Astrocyte (in vitro differentiated cells and primary cell): ENCODE results near the gene LRRC4C. TPM values are rescaled to one million over a fixed set of nuclear protein-coding genes. Genes with fewer than 3 reads are reported as not detected.

ENCODE experiments used
- DNase-seq: peaks from one replicate; pipeline ENCODE4 v3.0.0-alpha.2; 2010; ENCODE audit warnings: low read depth
- FAIRE-seq: peaks from 2 replicates; lab custom pipeline; 2011; peaks lifted over from hg19 to GRCh38; lab: Jason Lieb, UNC
- H2AFZ ChIP-seq: 2 replicates; pipeline ENCODE4 v1.6.0; 2012; ENCODE audit warnings: low read depth, low read length, inconsistent platforms
- H3K27ac ChIP-seq: 2 replicates; pipeline ENCODE4 v1.5.1; 2011; ENCODE audit warnings: low read depth, low read length, inconsistent platforms
- H3K27me3 ChIP-seq: 2 replicates; pipeline ENCODE4 v1.6.0; 2011; ENCODE audit warnings: low read length, inconsistent platforms; ENCODE audit not compliant: insufficient read depth
- H3K36me3 ChIP-seq: 2 replicates; pipeline ENCODE4 v1.5.1; 2011; ENCODE audit warnings: low read length, inconsistent platforms; ENCODE audit not compliant: insufficient read depth
- H3K4me1 ChIP-seq: 2 replicates; pipeline ENCODE4 v1.5.1; 2011; ENCODE audit warnings: low read length, inconsistent platforms; ENCODE audit not compliant: insufficient read depth
- H3K4me2 ChIP-seq: 2 replicates; pipeline ENCODE4 v1.6.0; 2012; ENCODE audit warnings: low read length, inconsistent platforms
- H3K4me3 ChIP-seq: 2 replicates; pipeline ENCODE4 v1.5.1; 2011; ENCODE audit warnings: low read depth, mild to moderate bottlenecking, low read length, inconsistent platforms; ENCODE audit not compliant: insufficient read depth
- H3K79me2 ChIP-seq: 2 replicates; pipeline ENCODE4 v1.6.0; 2012; ENCODE audit warnings: mild to moderate bottlenecking, low read length, inconsistent platforms; ENCODE audit not compliant: insufficient read depth
- H3K9ac ChIP-seq: 2 replicates; pipeline ENCODE4 v1.6.0; 2012; ENCODE audit warnings: mild to moderate bottlenecking, low read length, inconsistent platforms
- H3K9me3 ChIP-seq: 2 replicates; pipeline ENCODE4 v1.5.1; 2012; ENCODE audit warnings: low read depth, mild to moderate bottlenecking, low read length, inconsistent platforms; ENCODE audit not compliant: insufficient read depth
- H4K20me1 ChIP-seq: 2 replicates; pipeline ENCODE4 v1.6.0; 2012; ENCODE audit warnings: low read length, inconsistent platforms; ENCODE audit not compliant: insufficient read depth
- H3K27ac Mint-ChIP-seq: one replicate; pipeline ENCODE4 v1.8.0; 2021; ENCODE audit warnings: mild to moderate bottlenecking, mixed read lengths; ENCODE audit not compliant: unreplicated experiment
- H3K27me3 Mint-ChIP-seq: one replicate; pipeline ENCODE4 v1.8.0; 2021; ENCODE audit warnings: low read depth, mixed read lengths; ENCODE audit not compliant: unreplicated experiment
- H3K36me3 Mint-ChIP-seq: one replicate; pipeline ENCODE4 v1.8.0; 2021; ENCODE audit warnings: low read depth, mixed read lengths; ENCODE audit not compliant: unreplicated experiment
- H3K4me1 Mint-ChIP-seq: one replicate; pipeline ENCODE4 v1.8.0; 2021; ENCODE audit warnings: low read depth, mixed read lengths; ENCODE audit not compliant: unreplicated experiment
- H3K4me3 Mint-ChIP-seq: one replicate; pipeline ENCODE4 v1.8.0; 2021; ENCODE audit warnings: mild to moderate bottlenecking, moderate library complexity, mixed read lengths; ENCODE audit not compliant: unreplicated experiment
- H3K9me3 Mint-ChIP-seq: one replicate; pipeline ENCODE4 v1.8.0; 2021; ENCODE audit warnings: mild to moderate bottlenecking, mixed read lengths; ENCODE audit not compliant: unreplicated experiment
- EZH2 ChIP-seq: IDR thresholded peaks from 2 replicates; pipeline ENCODE4 v1.6.1; 2012; ENCODE audit warnings: mild to moderate bottlenecking, low read length, inconsistent platforms; ENCODE audit not compliant: insufficient read depth
- total RNA-seq: library from RNA; stranded (reverse); gene quantifications from 2 replicates; pipeline ENCODE4 v1.2.1, GENCODE V29; 2021
- TF ChIP-seq, protein P1 (sequence below): IDR thresholded peaks from 2 replicates; pipeline ENCODE4 v1.5.1; 2011; ENCODE audit warnings: low read depth, mild to moderate bottlenecking, inconsistent platforms, low read length, moderate library complexity; ENCODE audit not compliant: insufficient read depth

LRRC4C gene
- total RNA-seq, 1 donor from 2014 or later, result 9.0 TPM

GRCh38 chr11:40292721-40293508, 1166.5 kb downstream of the LRRC4C start:
- H3K27me3 Mint-ChIP-seq, result no peaks in the 10 kb centered on the region

GRCh38 chr11:40291741-40292140, 1167.7 kb downstream of the LRRC4C start:
- peaks cover 3% of the 10 kb centered on the region for H3K79me2 ChIP-seq
- no peaks in the 10 kb centered on the region for H3K9me3 ChIP-seq
- H3K9me3 Mint-ChIP-seq, result no peaks in the 10 kb centered on the region
- H3K4me3 ChIP-seq, result peak overlapping the region; percentile 62
- FAIRE-seq (no peak), DNase-seq (no peak)
- peak overlapping the region; percentile 93 for H3K4me3 Mint-ChIP-seq
- no peak overlapping the region for H3K27ac ChIP-seq
- no peak overlapping the region for H3K27ac Mint-ChIP-seq
- peaks cover 20% of the 10 kb centered on the region for H3K4me1 ChIP-seq
- TF ChIP-seq, protein P1, sequence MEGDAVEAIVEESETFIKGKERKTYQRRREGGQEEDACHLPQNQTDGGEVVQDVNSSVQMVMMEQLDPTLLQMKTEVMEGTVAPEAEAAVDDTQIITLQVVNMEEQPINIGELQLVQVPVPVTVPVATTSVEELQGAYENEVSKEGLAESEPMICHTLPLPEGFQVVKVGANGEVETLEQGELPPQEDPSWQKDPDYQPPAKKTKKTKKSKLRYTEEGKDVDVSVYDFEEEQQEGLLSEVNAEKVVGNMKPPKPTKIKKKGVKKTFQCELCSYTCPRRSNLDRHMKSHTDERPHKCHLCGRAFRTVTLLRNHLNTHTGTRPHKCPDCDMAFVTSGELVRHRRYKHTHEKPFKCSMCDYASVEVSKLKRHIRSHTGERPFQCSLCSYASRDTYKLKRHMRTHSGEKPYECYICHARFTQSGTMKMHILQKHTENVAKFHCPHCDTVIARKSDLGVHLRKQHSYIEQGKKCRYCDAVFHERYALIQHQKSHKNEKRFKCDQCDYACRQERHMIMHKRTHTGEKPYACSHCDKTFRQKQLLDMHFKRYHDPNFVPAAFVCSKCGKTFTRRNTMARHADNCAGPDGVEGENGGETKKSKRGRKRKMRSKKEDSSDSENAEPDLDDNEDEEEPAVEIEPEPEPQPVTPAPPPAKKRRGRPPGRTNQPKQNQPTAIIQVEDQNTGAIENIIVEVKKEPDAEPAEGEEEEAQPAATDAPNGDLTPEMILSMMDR, result no peak
- no peak for TF ChIP-seq EZH2
- peaks cover 20% of the 10 kb centered on the region for H3K4me1 Mint-ChIP-seq
- no peaks in the 10 kb centered on the region for H3K27me3 ChIP-seq
- peak overlapping the region; percentile 48 for H3K9ac ChIP-seq
- no peaks in the 10 kb centered on the region for H3K36me3 Mint-ChIP-seq
- H2AFZ ChIP-seq, result no peak overlapping the region
- no peaks in the 10 kb centered on the region for H3K36me3 ChIP-seq
- peak overlapping the region; percentile 94 for H3K4me2 ChIP-seq
- no peaks in the 10 kb centered on the region for H3K27me3 Mint-ChIP-seq
- no peaks in the 10 kb centered on the region for H4K20me1 ChIP-seq

More at GRCh38 chr11:40292721-40293508, 1166.5 kb downstream of the LRRC4C start:
- Mint-ChIP-seq H3K4me1 (peaks cover 20% of the 10 kb centered on the region), H3K4me3 (peak overlapping the region; percentile 96), H3K9me3 (no peaks in the 10 kb centered on the region), H3K36me3 (no peaks in the 10 kb centered on the region), H3K27ac (peak overlapping the region; percentile 43)
- H3K4me2 ChIP-seq, result peak overlapping the region; percentile 94
- DNase-seq, result no peak
- H3K36me3 ChIP-seq, result no peaks in the 10 kb centered on the region
- H3K79me2 ChIP-seq, result peaks cover 3% of the 10 kb centered on the region
- H3K9me3 ChIP-seq, result no peaks in the 10 kb centered on the region
- no peaks in the 10 kb centered on the region for H4K20me1 ChIP-seq
- TF ChIP-seq, protein P1, result no peak
- TF ChIP-seq EZH2, result no peak
- peak overlapping the region; percentile 94 for H2AFZ ChIP-seq
- H3K27ac ChIP-seq, result peak overlapping the region; percentile 78
- H3K9ac ChIP-seq, result peak overlapping the region; percentile 87
- FAIRE-seq, result no peak
- H3K4me3 ChIP-seq, result peak overlapping the region; percentile 88
- H3K4me1 ChIP-seq, result peaks cover 20% of the 10 kb centered on the region
- H3K27me3 ChIP-seq, result no peaks in the 10 kb centered on the region

DNA sequence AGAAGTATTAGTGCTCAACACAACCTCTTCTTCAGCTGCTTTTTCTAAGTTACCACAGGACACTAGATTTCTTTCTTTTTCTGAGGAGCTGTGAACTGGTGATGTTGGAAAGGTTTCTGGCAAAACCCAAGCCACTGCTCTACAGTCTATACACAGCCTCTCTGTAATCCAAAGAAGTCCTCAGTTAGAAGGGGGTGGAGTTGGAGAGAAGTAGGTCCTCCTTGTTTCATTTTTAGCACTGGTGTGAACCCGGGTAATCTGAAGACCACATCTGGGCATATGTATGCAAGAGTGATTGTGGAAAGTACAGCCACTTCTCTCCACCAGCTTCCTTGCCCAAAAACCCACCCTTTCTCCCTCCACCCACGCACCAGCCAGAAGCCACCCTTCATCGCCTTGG, 1168.1 kb downstream of the LRRC4C start:
- Mint-ChIP-seq H3K27me3 (no peaks in the 10 kb centered on the region), H3K36me3 (no peaks in the 10 kb centered on the region), H3K4me1 (peaks cover 20% of the 10 kb centered on the region), H3K4me3 (peak overlapping the region; percentile 93), H3K9me3 (no peaks in the 10 kb centered on the region), H3K27ac (no peak overlapping the region)
- DNase-seq (no peak), FAIRE-seq (no peak)
- H3K9me3 ChIP-seq, result no peaks in the 10 kb centered on the region
- no peaks in the 10 kb centered on the region for H3K36me3 ChIP-seq
- no peak overlapping the region for H2AFZ ChIP-seq
- no peak overlapping the region for H3K27ac ChIP-seq
- H3K4me1 ChIP-seq, result peaks cover 20% of the 10 kb centered on the region
- H3K27me3 ChIP-seq, result no peaks in the 10 kb centered on the region
- peak overlapping the region; percentile 62 for H3K4me3 ChIP-seq
- peak overlapping the region; percentile 48 for H3K9ac ChIP-seq
- peak overlapping the region; percentile 94 for H3K4me2 ChIP-seq
- TF ChIP-seq, protein P1, result no peak
- TF ChIP-seq EZH2, result no peak
- no peaks in the 10 kb centered on the region for H4K20me1 ChIP-seq
- H3K79me2 ChIP-seq, result peaks cover 3% of the 10 kb centered on the region
